ENCODE results near the gene FBXO24.
A peak's percentile ranks its signal among the peaks of the same experiment; 100 is the strongest.

FBXO24 gene

DNA sequence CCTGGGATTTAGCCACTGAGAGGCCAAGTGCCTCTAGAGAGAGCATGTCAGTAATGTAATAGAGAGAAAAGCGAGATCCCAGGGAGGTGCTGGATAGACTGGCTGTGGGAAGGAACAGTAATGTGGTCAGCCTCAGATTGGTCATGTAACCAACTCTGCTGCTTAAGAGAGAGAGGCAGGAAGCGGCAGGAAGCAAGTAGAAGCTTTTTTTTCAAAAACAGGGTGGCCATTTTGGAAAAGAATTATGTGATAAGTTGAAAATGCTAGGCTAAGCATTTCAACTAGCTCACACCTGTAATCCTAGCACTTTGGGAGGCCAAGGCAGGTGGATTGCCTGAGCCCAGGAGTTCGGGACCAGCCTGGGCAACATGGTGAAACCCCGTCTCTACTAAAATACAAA lies 12.3 kb downstream of the FBXO24 start:
- no peak for DNase-seq

DNA sequence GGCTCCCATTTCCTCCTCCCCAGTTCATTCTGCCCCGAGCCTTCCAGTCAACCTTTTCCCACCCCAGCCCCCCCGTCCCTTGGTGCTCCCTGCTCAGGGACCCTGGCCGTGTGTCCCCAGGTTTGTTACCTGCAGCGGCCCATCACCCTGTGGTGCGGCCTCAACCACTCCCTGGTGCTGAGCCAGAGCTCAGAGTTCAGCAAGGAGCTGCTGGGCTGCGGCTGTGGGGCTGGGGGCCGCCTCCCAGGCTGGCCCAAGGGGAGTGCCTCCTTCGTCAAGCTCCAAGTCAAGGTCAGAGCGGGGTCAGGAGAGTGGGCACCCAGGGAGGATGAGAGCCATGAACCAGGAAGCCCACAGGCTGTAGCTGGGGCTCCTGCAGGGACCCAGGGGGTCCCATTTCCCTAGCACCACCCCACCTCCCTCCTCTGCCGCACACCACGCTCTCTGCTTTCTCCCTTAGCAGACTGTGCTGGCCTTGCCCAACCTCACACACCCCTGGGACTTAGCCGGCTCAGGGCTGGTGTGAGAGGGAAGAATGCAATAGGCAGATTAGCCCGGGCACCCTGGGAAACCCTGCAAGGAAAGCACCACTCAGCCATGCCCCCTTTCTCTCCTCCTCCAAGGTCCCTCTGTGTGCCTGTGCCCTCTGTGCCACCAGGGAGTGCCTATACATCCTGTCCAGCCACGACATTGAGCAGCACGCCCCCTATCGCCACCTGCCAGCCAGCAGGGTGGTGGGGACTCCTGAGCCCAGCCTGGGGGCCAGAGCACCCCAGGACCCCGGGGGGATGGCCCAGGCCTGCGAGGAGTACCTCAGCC lies 14.0 kb downstream of the FBXO24 start:
- no peak for DNase-seq

DNA sequence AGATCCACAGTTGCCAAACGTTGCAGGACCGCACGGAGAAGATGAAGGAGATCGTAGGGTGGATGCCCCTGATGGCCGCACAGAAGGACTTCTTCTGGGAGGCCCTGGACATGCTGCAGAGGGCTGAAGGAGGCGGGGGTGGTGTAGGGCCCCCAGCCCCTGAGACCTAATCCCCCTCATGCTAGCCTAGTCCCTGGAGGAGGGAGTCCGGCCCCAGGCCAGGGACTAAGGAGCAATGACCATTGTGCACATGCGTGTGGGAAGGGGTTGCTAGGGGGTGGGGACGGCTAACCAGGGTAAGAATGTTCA lies 14.6 kb downstream of the FBXO24 start:
- no peak for DNase-seq

DNA sequence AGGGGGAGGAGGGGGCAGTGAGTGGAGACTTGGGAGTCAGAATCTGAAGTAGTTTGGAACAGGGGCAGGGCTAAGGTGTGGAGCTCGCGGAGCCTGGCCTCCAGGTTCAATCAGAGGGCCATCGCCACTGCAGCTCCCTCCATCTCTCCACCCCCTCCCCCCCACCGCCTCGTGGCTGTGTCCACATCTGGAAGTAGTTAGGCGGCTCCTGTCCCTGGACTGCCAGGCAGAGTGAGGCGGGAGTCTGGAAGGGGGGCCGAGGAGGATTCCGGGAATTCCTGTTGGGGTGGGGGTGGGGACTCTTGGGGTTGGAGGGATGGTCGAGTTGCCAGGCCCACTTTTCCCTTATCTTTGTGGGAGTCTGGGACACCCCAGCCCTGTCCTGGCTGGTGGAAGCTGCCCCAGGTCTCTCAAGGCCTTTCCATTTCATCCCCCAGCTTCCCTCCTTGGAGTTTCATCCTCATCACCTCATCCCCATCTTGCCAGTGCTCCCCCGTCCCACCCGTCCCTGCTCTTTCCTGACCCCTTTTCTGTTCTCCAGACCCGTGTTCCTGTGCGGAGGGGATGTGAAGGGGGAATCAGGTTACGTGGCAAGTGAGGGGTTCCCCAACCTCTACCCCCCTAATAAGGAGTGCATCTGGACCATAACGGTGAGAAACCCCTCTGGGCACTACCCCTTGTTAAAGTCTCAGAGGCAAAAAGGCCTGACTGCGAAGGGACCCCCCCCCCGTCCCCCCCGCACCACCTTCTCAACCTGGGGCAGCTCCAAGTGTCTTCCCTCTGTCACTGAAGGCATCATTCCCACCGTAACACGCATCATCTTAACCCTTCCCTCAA lies 17.0 kb downstream of the FBXO24 start:
- no peak for DNase-seq

DNA sequence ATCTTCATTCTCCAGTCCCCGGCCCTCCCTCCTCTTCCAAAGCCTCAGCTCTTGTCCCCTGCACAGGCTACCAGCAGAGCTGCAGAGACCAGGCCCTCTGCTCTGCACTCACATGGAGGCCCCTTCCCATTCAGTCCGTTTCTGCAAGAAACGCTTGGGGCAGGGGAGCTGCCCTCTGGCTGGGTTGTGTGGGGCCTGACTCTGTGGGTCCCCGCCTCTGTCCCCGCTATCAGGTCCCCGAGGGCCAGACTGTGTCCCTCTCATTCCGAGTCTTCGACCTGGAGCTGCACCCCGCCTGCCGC lies 17.5 kb downstream of the FBXO24 start:
- DNase-seq = no peak

DNA sequence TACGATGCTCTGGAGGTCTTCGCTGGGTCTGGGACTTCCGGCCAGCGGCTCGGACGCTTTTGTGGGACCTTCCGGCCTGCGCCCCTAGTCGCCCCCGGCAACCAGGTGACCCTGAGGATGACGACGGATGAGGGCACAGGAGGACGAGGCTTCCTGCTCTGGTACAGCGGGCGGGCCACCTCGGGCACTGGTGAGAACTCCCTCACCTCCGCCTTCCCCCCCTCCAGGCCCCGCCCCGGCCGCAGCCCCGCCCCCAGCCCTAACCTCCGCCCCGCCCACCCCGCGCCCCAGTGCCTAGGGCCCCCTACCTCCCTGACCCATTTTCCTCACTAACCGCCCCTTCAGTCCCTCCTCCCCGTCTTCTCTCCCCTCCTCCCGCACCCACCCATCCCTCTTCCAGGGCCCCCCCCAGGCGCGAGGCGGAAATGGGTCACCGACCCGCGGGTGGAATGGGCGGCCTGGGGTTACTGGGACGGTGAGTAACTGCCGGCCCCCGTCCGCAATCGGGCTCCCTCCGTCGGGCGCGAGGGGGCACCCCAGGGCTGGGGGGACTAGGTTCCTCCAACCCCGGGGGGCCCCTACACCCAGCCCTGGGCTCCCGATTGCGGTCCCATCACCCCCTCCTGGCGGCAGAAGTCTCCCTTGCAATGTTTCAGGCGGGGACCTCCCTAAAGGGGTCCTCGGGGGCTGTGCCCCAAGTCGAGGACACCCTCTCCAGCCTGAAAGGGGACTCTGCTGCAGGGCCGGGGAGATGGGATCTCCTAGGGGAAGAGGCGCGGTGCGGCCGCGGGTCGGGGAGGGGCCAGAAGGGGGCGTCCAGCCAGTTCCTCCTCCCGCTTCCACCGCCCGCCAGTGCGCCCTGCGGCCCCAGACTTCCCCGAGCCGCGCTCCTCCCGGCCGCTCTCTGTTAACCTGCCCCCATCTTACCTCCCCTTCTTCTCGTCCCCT lies 18.2 kb downstream of the FBXO24 start:
- DNase-seq = no peak

DNA sequence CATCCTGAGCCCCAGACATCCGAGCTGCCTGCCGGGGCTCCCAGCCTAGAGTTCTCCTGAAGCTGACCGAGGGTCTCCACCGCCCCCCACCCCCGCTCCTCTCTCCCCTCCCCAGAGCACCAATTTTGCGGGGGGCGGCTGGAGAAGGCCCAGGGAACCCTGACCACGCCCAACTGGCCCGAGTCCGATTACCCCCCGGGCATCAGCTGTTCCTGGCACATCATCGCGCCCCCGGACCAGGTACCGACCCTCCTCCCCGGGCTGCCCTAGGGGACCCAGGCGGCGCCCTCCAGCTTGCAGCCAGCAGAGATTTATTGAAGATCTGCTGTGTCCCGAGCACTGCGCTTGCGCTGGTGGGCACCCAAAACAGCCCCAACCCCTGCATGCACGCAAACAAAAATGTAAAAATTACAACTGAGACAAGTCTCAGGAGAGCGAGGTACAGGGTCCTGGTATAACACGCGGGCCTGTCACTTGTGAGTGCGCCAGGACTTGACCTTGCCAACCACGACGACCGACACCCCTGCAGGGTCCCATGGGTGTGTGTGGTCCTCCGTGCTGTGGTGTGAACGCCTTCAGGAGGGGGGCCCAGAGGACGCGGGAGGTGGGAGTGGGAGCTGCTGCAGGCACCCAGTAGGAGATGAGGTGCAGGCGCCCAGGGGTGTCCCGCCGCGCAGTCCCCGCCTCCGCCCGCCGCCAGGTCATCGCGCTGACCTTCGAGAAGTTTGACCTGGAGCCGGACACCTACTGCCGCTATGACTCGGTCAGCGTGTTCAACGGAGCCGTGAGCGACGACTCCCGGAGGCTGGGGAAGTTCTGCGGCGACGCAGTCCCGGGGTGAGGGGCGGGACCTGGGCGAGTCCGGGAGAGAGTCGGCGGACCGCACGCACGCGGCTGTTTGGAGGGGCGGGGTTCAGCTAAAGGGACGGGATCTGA lies 19.1 kb downstream of the FBXO24 start:
- no peak for DNase-seq

DNA sequence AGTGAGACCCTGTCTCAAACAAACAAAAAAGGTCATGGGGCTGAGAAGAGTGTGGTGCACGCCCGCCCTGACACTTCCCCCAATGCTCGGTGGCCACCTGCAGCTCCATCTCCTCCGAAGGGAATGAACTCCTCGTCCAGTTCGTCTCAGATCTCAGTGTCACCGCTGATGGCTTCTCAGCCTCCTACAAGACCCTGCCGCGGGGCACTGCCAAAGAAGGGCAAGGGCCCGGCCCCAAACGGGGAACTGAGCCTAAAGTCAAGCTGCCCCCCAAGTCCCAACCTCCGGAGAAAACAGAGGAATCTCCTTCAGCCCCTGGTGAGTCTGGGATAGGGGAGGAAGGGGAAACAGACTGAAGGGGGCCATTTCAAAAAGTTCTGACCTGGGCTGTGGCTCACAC lies 20.2 kb downstream of the FBXO24 start:
- no peak for DNase-seq

DNA sequence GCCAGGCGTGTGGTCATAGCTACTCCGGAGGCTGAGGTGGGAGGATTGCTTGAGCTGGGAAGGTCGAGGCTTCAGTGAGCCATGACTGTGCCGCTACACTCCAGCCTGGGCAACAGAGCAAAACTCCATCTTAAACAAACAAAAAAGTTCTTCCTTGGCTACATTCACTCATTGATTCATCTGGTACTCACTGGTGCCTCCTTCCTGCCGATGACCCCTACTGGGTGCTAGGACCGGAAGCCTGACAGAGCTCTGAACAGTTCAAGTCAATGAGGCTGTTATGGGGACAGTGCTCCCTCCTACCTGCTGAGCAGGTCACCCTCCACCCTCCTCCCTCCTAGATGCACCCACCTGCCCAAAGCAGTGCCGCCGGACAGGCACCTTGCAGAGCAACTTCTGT lies 21.0 kb downstream of the FBXO24 start:
- DNase-seq = no peak

DNA sequence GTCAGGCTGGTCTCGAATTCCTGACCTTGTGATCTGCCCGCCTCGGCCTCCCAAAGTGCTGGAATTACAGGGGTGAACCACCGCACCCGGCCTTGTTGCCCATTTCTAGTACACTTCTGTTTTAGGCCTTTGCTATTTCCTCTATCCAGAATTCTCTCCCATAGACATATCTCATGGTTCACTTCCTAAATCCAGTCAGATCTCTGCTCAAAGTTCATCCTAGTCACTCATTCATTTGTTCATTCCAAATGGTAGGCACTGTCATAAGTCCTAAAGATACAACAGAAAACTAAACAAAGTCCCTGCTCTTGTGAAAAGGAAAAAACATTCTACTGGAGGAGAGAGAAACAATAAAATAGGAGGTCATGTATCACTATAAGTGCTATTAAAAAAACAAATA lies 23.8 kb downstream of the FBXO24 start:
- no peak for DNase-seq

DNA sequence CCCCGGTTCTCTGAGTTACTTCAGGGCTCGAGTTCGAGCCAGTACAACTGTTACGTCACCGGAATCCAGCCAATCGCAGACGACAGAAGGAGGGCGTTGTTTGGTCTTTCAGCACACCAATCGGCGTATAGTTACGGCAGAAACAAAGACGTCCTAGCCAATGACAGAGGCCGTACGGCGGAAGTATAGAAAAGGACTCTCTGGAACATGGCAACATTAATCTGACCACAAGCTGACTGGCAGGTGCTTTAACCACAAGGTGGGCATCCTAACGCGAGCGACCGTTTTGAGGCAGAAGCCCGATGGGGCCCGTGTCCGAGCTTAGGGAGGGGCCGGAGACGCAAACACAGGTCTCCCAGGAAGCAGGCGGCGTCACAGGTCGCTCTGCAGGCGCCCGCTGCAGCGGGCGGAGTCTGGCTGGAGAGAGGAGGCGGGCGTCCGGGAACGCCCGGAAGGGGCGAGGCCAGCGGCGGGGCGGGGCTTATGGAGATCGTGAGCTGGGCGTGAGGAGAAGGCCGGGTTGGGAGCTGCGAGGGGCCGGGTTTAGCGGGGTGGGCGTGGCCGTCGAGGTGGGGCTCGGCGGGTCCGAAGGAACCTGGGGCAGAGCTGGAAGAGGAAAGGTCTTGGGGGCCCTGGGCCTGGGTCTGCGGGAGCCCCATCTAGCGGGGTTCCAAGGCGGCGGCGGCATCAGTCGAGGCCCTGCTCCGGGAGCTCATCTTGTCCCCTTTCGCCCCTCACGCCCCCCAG lies 26.0 kb downstream of the FBXO24 start, which contains the start of gene MOSPD3:
Gene MOSPD3, plus strand, starts transcription at position 558 of the 747 bp plus-strand sequence. CDS start 252 bp downstream, outside the sequence.
- DNase-seq = peak; percentile 98

DNA sequence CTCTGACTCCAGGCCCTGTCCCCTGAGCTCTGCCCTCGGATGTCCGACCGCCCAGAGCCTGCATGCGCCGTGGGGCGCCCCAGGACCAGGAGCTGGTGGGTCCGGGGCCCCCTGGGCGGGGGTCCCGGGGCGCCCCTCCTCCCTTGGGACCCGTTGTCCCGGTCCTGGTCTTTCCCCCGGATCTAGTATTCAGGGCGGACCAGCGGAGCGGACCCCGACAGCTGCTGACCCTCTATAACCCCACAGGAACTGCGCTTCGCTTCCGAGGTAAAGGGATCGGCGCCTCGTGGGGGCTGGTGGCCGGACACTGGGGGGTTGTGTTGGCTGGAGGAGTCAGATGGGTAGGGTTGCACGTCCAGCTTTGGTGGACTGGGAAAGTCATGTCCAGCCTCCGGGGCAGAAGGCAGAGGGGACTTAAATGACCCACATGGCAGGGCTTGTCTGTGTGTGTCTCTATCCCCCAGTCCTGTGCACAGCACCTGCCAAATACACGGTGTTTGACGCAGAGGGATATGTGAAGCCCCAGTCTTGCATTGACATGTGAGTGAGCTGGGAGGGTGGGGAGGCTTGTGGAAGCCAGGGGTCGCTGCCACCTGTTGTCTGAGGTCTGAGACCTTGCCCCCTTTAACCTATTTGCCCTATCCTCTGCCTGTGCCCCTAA lies 26.7 kb downstream of the FBXO24 start:
- no peak for DNase-seq

DNA sequence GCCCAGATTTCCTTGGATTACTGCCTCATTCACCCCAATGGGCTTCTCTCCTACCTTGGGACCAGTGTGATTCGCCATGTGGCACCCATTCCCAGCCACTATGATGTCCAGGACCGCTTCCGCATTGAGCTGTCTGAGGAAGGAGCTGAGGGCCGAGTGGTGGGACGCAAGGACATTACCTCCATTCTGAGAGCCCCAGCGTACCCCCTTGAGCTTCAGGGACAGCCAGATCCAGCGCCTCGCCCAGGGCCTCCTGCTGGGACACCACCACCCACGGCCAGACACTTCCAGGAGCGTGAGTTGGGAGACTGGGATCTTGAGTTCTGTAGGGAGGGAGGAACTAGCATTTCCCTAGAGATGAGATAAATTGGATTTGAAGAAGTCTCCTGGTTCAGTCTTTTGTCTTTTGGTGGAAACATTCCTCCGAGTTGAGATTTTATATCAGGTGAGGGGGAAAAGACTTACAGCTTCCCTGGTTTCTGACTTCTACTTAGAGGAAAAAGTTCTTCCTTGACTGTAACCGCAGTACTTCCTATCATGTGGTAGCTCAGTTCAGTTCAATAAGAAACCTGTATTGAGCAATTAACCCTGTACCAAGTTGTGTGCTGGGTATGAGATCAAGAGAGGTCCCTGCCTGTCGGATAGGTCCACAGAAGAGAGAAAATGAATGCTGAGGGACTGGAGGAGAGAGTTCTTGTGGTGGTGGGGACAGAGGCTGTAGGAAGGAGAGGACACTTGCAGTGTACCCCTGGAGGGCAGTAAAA lies 27.5 kb downstream of the FBXO24 start:
- no peak for DNase-seq

DNA sequence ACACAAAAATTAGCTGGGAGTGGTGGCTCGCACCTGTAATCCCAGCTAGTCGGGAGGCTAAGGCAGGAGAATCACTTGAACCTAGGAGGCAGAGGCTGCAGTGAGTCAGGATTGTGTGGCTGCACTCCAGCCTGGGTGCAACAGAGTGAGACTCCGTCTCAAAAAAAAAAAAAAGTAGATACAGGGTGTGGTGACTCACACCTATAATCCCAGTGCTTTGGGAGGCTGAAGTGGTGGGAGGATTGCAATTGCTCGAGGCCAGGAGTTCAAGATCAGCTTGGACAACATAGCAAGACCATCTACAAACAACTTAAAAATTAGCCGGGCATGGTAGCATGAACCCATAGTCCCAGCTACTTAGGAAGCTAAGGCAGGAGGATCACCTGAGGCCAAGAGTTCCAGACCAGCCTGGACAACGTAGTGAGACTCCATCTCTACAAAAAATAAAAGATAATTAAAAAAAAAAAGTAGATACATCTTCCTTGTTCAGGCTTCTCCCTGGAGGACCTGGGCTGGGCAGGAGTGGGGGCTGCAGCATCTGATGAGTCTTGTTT lies 28.3 kb downstream of the FBXO24 start:
- DNase-seq = no peak

DNA sequence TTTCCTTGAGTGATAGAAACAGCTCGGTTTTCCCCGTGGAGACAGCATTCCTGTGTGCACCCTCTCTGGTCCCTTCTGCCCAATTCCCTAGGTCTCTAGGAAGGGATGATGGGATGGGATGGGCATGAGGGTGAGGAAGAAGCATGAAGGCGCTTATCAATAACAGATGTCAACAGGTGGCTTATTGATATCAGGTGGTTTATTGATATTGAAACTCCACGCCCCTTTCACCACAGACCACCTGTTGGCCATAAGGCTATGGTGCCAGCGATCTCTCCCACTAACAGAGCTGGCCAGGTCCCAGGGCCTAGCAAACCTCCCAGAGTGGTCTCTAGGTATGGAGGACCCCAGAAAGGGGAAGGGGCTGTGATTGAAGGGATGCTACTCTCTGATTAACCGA lies 34.1 kb downstream of the FBXO24 start:
- DNase-seq = no peak

DNA sequence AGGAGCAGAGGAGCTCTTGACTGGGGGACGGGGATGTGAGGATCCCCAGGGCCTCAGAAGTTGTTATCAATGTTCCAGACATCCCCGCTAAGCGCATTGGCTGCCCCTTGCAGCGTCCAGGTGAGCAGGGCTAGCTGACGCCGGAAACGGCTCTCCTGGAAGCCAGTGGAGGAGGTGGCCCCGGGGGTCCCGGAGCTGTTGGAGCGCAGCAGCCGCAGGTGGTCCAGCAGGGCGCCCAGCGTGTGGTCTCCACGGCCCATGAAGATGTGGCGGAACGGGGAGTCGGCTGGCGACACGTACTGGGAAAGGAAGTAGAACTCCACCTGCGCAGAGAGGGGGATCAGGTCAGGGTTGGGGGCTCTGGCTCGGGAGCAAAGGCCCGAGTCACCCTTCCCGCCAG lies 34.7 kb downstream of the FBXO24 start:
- DNase-seq = no peak

DNA sequence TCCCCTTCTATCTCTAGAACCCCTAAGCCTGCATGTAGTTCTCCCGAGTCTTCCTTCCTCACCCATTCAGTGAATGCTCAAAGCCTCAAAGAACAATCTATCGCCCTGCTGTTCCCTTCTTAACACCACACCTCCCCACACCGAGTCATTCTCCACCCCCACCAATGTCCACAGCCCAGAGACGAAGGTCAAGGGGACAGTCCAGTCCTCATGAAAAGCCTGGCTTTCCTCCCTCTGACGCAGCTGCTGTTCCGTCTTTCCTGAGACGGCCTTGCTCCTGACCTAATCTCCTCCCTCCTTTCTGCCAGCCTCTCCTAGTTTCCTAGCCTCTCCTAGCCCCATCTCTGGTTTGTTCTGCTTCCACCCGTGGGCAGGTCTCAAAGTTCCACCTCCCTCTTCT lies 35.4 kb downstream of the FBXO24 start:
- DNase-seq = no peak

DNA sequence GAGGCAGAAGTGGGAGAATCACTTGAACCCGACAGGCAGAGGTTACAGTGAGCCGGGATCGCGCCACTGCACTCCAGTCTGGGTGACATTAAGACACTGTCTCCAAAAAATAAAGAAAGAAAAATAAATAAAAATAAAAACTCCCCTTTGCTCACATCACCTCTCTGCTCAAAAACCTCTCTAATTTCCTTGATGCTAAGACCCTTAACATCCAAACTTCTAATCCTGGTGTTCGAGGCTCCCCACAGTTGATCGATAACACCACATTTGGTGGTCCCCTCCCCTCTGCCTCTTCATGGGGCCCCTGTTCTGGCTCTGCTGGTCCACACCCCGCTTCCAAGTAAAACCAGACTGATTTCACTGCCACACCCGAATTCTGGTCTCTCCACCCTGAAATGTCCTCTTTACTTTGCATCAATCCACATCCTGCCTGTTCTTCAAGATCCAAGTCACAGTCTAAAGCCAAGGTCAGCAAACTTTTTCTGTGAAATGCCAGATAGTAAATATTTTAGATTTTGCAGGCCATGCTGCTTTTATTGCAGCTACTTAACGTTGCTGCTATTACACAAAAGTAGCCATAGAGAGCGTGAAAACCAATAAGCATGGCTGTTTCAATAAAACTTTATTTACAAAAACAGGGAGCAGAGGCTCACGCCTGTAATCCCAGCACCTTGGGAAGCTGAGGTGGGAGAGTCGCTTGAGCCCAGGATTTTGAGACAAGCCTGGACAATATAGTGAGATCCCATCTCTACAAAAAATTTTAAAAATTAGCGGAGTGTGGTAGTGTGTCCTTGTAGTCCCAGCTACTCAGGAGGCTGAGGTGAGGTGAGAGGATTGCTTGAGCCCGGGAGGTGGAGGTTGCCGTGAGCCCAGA lies 38.1 kb downstream of the FBXO24 start:
- DNase-seq = no peak

DNA sequence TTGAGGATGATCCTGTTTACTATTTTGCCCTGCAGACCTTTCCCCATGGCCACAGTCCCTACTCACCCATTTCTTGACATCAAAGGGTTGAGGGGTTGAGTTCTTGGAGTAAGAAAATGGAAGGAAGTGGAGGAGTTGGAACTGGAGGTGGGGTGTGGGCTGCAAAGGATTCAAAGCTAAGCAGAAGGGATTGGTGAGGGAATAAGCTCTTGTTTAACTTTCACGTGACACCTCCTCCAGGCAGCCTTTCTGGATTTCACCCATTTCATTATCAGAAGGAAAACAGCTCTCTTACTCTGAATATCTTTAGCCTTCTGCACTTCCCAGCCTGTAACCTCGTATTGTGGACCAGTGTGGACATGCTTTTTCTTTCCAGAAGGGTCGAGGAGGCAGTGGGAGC lies 39.9 kb downstream of the FBXO24 start:
- DNase-seq = no peak

All from NCI-H2029 treated with DMSO at 0.1 percent for 48 hours (cell line).